NB4 (cell line): ENCODE data around the gene SPRR1B.

Experiments used
- POLR2A ChIP-seq: IDR thresholded peaks from 2 replicates; pipeline ENCODE4 v1.6.1; 2011; ENCODE audit warnings: mild to moderate bottlenecking; ENCODE audit not compliant: insufficient read length; ENCODE audit errors: extremely low read depth
- TF ChIP-seq, protein P1 (sequence below): IDR thresholded peaks from one replicate; pipeline ENCODE4 v1.5.1; 2012; ENCODE audit warnings: low read depth, low read length

DNA sequence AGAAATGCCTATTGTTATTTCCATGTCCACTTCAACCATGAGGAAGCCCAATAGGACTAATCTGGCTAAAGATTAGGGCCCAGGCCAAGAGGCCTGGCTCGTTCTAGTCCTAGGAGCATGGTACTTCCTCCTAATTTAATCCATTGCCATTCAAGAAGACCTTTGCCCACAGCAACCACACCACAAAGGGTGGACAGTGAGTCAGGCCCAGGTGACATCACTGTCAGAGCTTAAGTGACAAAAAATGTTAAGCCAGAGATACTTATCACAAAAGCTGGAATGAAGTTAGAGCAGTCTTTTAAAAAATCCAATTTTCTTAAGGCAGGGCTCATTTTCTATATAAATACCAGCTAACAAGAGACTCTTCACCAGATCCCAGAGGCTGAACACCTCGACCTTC, 29.6 kb upstream of the SPRR1B start, which contains the start of gene SPRR3:
- TF ChIP-seq, protein P1, sequence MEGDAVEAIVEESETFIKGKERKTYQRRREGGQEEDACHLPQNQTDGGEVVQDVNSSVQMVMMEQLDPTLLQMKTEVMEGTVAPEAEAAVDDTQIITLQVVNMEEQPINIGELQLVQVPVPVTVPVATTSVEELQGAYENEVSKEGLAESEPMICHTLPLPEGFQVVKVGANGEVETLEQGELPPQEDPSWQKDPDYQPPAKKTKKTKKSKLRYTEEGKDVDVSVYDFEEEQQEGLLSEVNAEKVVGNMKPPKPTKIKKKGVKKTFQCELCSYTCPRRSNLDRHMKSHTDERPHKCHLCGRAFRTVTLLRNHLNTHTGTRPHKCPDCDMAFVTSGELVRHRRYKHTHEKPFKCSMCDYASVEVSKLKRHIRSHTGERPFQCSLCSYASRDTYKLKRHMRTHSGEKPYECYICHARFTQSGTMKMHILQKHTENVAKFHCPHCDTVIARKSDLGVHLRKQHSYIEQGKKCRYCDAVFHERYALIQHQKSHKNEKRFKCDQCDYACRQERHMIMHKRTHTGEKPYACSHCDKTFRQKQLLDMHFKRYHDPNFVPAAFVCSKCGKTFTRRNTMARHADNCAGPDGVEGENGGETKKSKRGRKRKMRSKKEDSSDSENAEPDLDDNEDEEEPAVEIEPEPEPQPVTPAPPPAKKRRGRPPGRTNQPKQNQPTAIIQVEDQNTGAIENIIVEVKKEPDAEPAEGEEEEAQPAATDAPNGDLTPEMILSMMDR = no peak
- no peak for TF ChIP-seq POLR2A
